ENCODE results near the gene TNPO2. TPM values are rescaled to one million over a fixed set of nuclear protein-coding genes. Genes with fewer than 3 reads are reported as not detected.
A peak's percentile ranks its signal among the peaks of the same experiment; 100 is the strongest.

Gene TNPO2
- total RNA-seq, 1 experiment from 2014 or later = 105 TPM

- H3K27ac Mint-ChIP-seq = peak overlapping the region; percentile 98
- ChIA-PET CTCF (interaction anchor here (0.7 to 4.4 kb wide), 11 partner anchors 19 to 163 kb away, joined by 3 to 35 read pairs (median 5); no protein-coding TSS in a partner anchor), POLR2A (interaction anchor here (0.6 to 5.4 kb wide), 6 partner anchors 14 to 56 kb away, joined by 4 to 44 read pairs (median 5); partner anchors contain the start of genes DHPS, GET3 and TRIR)
- ATAC-seq (peak; percentile 61), DNase-seq (ENCODE audit: low spot score) (peak; percentile 79)
- H3K4me3 Mint-ChIP-seq = peak overlapping the region; percentile 95
- peaks cover 21% of the 10 kb centered on the region for H3K4me1 Mint-ChIP-seq
- H3K9me3 Mint-ChIP-seq = no peaks in the 10 kb centered on the region
- peaks cover 16% of the 10 kb centered on the region for H3K36me3 Mint-ChIP-seq
- no peak for TF ChIP-seq ZSCAN18 (CRISPR knock-in tag; IDR thresholded peaks at IDR 0.05)
- TF ChIP-seq AR (CRISPR knock-in tag; IDR thresholded peaks at IDR 0.05) = no peak
- no peak for TF ChIP-seq PRDM15 (CRISPR knock-in tag; IDR thresholded peaks at IDR 0.05)
- no peak for TF ChIP-seq RORB (CRISPR knock-in tag; IDR thresholded peaks at IDR 0.05)
- no peak for TF ChIP-seq ATF2 (CRISPR knock-in tag; IDR thresholded peaks at IDR 0.05; ENCODE audit: borderline replicate concordance, low read depth)
- no peak for TF ChIP-seq ZNF317 (CRISPR knock-in tag; IDR thresholded peaks at IDR 0.05; ENCODE audit: borderline replicate concordance, low read depth)
- TF ChIP-seq CTCF (IDR thresholded peaks at IDR 0.05) = no peak
- no peak for TF ChIP-seq ZNF121 (CRISPR knock-in tag; IDR thresholded peaks at IDR 0.05)
- TF ChIP-seq NR1H2 (CRISPR knock-in tag; IDR thresholded peaks at IDR 0.05) = no peak
- TF ChIP-seq ZNF219 (CRISPR knock-in tag; IDR thresholded peaks at IDR 0.05; ENCODE audit: borderline replicate concordance) = no peak
- TF ChIP-seq STAT6 (CRISPR knock-in tag; conservative IDR thresholded peaks at IDR 0.05; ENCODE audit: low read depth) = no peak
- TF ChIP-seq FOXP4 (CRISPR knock-in tag; IDR thresholded peaks at IDR 0.05) = no peak
- no peak for TF ChIP-seq NR3C1 (CRISPR knock-in tag; conservative IDR thresholded peaks at IDR 0.05; ENCODE audit: low read depth)
- TF ChIP-seq JAZF1 (CRISPR knock-in tag; IDR thresholded peaks at IDR 0.05) = no peak
- H3K27me3 Mint-ChIP-seq (ENCODE audit: low read depth) = no peaks in the 10 kb centered on the region
Observed at GRCh38 chr19:12721656-12722565, 1.8 kb downstream of the TNPO2 start.

All from WTC11 (cell line).